ENCODE measurements around the gene PSMD14.

Gene PSMD14

DNA sequence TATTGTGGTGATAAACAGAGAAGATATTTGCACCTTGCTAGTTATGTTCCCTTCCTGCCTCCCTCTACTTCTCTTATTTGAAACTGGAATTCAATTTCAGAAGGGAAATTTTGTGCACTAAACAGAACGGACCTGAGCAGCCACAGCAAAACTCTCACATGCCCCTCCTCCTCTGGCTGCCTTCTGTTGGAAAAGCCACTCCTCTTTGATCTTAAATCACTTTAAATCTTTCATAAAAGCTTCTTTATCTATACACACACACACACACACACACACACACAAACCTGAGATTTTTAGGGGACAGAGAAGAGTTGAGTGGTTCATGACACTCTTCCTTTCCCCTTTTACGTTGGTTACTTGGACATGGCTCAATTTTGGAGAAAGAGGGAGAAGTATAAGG, 113.5 kb downstream of the PSMD14 start:
- no peak for DNase-seq

DNA sequence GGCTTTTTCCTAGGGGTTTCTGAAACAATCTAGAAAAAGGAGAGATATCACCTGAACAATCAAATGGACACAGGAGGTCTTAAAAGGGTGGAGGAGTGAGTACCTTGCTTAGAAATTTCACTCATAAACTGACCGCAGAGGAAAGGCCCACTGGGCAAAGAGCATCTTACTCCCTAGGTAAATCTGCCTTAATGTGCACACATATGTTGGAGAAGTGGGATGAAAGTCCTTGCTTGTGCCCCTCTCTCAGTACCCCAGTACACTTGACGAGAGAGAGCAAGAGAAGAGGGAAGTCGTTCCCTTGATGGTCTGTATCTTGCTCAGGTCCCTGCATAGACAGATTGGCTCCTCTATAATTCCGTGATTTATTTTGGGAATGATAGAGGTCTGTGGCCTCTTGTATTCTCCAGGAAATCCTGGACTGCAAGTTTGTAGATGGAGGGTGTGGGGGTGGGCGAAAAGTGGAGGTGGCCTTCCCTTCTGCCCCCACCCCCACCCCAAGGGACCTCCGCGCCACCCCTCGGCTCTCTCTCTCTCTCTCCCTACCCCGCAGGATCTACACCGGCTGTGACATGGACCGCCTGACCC, 114.7 kb downstream of the PSMD14 start:
- DNase-seq: no peak

DNA sequence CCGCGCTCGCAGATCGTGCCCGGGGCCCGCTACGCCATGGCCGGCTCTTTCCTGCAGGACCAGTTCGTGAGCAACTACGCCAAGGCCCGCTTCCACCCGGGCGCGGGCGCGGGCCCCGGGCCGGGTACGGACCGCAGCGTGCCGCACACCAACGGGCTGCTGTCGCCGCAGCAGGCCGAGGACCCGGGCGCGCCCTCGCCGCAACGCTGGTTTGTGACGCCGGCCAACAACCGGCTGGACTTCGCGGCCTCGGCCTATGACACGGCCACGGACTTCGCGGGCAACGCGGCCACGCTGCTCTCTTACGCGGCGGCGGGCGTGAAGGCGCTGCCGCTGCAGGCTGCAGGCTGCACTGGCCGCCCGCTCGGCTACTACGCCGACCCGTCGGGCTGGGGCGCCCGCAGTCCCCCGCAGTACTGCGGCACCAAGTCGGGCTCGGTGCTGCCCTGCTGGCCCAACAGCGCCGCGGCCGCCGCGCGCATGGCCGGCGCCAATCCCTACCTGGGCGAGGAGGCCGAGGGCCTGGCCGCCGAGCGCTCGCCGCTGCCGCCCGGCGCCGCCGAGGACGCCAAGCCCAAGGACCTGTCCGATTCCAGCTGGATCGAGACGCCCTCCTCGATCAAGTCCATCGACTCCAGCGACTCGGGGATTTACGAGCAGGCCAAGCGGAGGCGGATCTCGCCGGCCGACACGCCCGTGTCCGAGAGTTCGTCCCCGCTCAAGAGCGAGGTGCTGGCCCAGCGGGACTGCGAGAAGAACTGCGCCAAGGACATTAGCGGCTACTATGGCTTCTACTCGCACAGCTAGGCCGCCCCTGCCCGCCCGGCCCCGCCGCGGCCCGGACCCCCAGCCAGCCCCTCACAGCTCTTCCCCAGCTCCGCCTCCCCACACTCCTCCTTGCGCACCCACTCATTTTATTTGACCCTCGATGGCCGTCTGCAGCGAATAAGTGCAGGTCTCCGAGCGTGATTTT, 115.5 kb downstream of the PSMD14 start:
- no peak for DNase-seq

DNA sequence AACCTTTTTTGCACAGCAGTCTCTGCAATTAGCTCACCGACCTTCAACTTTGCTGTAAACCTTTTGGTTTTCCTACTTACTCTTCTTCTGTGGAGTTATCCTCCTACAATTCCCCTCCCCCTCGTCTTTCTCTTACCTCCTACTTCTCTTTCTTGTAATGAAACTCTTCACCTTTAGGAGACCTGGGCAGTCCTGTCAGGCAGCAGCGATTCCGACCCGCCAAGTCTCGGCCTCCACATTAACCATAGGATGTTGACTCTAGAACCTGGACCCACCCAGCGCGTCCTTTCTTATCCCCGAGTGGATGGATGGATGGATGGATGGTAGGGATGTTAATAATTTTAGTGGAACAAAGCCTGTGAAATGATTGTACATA, 116.2 kb downstream of the PSMD14 start:
- no peak for DNase-seq

DNA sequence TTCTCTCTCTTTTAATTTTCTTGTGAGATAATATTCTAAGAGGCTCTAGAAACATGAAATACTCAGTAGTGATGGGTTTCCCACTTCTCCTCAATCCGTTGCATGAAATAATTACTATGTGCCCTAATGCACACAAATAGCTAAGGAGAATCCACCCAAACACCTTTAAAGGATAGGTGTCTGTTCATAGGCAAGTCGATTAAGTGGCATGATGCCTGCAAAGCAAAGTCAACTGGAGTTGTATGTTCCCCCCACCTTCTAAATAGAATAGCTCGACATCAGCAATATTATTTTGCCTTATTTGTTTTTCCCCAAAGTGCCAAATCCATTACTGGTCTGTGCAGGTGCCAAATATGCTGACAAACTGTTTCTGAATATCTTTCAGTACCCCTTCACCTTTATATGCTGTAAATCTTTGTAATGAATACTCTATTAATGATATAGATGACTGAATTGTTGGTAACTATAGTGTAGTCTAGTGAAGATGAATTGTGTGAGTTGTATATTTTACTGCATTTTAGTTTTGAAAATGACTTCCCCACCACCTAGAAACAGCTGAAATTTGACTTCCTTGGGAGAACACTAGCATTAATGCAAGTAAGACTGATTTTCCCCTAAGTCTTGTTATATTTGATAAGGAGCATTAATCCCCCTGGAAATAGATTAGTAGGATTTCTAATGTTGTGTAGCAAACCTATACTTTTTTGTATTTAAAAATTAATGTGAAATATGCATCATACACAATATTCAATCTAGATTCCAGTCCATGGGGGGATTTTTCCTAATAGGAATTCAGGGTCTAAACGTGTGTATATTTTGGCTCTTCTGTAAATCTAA, 116.9 kb downstream of the PSMD14 start:
- no peak for DNase-seq

DNA sequence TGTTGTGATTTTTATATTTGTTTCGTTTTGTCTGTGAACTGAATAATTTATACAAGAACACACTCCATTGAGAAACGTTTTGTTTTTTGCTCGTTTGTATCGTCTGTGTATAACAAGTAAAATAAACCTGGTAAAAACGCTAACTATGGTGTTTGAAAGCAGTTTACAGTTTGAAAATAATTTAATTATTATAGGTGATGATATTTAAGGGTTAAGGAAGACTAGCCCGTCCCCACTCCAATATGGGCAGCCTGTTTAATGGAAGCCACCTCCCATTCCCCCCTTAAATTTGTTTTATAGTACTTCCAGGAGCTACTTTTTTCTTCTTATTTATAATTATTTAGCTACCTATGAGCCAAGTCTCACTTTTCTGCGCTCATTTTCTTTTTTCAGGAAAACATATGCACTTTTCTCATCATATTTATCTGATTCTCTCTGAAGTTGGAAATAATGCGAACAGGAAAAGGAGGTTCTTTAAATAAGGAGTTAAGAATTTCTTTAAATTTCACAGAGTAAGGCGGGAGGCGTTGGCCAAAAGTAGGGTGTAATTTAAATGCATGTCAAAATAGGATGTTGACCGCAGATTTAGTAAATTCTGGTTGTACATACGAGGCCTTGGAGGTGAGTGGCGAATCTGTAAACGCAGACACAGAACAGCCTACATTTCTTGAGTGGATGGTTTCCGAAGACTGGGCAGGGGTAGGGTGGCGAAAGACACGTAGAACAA, 117.7 kb downstream of the PSMD14 start:
- no peak for DNase-seq

DNA sequence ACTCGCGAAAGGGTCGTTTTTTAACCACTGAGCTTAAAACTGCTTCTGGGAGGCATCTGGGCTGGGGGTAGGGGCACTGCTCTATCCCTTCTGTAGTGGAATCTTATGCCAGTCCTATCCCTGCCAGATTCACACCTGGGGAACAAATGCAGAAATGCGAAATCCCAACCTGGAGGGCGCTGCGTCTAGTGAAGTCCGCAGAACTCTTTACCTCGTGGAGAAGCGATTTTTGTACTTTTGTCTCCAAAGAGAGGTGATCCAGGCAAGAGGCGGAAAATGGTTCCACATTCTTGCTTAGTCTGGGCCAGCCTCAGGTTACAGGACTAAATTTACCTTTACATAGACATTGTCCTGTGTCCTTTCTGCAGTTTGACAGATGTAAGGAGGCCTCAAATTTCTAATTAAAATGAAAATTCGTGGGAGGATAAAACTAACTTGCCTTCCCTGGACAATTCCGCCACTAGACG, 118.3 kb downstream of the PSMD14 start:
- no peak for DNase-seq

DNA sequence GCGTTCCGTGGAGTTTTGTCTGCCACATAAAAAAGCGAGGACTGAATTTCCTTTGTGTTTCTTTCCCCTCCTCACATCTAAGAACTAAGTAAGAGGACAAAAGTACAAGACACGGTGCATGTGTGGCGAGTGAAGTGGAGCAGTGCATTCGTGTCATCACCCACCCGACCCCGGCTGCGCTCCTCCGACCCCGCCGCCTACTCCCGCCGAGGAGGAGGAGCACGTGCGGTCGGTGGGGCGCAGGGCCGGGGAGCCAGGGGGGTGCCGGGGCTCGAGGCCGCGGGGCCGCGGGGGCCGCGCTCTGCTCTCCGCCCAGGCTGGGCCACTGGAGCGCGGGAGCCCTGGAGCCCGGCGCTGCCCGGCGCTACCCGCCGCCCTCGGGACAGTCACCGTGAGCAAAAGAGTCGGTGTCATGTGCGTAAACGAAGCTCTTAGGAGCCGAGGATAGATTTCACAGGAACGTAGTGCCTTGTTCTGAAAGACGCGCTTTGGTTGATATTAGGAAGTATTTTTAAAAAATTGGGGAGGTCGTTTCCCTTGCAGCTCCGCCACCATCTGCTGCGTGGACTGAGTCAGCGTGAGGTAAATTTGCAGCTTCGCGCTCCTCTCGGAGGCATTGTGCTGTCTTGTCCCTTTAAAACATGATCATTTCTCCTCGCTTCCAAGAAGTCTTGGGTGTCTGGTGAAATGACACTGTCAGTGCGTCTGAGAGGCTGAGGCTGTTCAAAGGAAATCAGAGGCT, 118.9 kb downstream of the PSMD14 start:
- DNase-seq: no peak

DNA sequence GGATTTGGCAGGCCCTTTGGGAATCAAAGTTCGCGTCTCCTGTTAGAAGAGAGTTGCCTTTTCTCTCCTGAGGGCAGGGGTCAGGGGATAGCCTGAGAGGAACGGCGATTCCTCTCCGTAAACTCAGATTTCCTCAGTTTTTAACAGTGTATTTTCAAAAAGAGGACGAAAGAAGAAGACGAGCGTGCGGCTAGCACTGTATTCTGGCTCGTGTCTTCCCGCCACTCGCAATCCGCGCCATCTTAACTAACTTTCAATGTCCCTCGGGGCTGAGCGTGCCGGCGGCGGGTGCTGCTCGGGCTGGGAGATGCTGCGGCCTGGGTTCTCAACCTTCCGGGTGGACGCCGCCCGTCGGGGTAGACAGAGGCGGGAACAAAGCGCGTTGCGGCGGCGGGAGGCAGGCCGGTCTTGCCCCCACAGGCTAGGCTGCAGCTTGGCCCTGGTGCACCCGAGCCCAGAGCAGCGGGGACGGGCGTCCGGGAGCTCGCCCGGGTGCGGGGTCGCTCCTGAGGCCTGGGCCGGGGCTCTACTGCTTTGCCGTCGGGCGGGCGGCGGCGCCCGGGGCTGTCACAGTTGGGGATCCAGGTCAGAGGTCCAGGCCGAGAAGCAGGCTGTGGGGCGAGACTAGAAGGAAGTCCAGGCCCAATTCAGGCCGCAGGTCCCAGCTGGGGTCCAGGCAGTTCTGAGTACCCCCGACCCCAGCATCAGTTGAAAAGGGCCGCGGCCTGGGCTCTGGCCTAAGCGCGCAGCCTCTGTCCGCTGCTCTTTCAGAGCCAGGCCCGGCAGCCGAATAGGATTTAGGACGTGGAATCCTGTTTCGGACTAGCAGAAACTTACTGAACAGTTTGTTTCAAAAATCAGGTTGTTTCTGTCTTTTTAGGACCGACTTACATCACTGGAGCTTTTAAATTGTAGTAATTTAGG, 119.7 kb downstream of the PSMD14 start:
- DNase-seq: no peak

DNA sequence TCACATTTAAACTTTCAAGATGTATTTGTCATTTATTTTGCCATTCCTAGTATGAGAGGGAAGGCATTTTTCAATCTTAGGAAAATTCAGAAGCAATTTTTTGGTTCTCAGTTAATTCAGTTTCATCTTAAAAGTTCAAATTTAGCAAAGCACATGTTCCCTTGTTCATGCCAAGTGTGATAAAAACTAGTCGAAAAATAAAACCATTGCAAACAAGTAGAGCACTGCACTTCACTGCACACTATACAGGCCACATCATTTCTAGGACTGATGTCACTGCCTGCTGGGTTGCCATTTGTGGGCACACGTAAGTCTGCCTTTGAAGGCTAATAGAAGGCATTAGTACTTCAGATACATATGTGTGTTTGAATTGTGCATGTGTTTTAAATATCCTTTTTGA, 122.2 kb downstream of the PSMD14 start:
- DNase-seq: no peak

DNA sequence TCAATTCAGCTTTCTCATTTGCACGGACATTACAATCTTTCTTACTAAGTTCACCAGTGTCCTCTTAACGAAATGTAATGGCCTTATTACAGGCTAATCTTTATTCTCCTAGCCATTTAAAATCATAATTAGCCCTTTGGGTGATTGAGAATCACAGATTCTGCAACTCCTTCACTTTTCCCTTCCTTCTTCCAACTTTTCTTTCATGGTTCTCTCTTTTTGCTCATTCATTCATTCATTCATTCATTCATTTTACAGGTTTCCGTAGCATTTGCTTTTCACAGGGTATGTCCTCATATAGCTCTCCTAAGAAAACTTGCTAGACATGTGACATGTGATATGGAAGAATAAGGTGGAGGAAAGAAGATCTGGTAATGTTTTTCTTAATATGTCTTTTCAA, 123.9 kb downstream of the PSMD14 start:
- DNase-seq: no peak

DNA sequence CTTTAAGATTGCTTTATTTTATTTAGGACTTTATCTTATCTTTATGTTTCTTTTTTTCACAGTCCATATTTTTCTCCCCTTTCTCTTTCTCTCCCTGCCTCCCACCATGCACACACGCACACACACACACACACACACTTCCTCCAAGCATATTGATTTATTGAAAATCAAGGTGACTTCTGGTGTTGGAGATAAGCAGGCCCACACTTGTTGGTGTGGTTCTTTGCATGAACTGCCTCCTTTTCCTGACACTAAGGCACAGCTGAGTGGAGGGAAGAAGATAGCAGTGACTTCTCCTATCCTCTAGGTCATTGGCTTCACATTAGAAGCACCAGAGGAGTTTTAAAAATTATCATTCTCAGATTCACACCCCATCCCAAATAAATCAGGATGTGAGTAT, 125.9 kb downstream of the PSMD14 start:
- DNase-seq: no peak

DNA sequence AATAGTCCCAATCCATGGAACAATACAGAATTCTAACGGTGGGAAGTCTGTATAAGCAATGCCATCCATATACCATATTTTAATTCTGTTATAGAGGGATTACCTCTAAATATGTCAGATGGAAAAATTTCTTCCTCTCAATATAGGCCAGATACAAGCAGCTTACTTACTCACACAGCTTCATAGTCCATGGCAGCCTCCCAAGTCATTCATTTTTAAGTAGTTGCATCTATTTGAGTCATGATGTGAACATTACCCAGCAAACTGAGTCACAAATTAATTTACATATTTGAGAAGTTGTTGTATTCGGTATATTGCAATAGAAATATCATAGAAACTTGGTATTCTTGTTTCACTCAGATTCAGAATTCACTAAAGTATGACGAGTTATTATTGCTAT, 128.2 kb downstream of the PSMD14 start:
- no peak for DNase-seq

DNA sequence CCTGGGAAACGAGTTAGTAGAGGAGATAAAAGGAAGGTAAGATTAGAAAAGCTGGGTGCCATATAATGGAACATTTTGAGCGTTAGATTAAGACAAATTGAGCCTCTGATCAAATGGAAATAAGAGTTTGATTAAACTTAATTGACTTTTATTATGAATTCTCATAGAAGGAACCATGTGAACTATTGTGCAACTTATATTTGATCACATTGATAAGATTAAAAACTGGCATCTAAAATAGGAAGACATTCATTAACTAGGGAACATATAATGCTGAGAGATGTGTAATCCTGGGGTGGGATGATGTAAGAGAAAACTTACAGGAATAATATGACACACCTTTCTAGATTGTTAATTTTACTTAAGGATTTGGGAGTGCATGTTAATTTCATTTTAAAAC, 130.4 kb downstream of the PSMD14 start:
- no peak for DNase-seq

DNA sequence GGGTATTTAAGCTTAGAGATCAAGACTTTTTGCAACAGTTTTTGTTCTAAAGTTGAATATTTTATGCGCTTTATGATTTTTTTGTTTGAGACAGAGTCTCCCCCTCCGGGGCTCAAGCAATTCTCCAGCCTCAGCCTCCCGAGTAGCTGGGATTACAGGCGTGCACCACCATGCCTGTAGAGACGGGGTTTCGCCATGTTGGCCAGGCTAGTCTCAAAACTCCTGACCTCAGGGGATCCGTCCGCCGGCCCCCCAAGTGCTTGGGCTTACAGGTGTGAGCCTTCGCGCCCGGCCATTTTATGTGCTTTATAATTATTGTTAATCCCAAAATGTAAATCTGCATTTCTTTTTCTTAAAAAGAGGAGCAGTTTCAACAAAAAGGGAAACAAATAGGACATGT, 136.9 kb downstream of the PSMD14 start:
- DNase-seq: no peak

DNA sequence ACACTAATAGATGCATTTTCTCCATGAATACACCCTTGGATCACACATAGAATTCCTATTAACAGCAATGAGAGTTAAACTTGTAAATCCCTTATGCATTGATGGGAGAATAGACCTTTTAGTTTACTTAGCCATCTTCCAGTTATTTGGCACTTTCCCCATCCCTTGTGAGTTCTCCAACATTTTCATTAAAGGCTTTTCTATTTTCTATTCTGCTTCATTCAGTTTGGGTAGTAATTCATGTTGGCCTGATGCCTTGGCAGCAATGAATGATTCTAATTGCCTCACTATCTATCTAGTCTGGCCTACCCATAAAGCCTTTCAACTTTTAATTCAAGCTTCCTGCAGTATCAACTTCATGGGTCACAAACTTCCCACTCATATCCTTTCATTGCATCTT, 140.2 kb downstream of the PSMD14 start:
- DNase-seq: no peak

All from suppressor macrophage treated with lipopolysaccharide for 4 hours (primary cell).